Mucosa of stomach (tissue), 1 donor: ENCODE results near the gene CHIA.
"Not testable (repeated sequence)": the region's sequence is repeated elsewhere in the genome, so short reads cannot be mapped to it uniquely, and the experiment has no call there.

Experiments used
- H3K27me3 ChIP-seq: one replicate; pipeline ENCODE4 v1.7.0; 2013; ENCODE audit warnings: mild to moderate bottlenecking, low read length; ENCODE audit not compliant: control insufficient read depth, insufficient read depth
- H3K36me3 ChIP-seq: one replicate; pipeline ENCODE4 v1.7.0; 2013; ENCODE audit warnings: low read length; ENCODE audit not compliant: control insufficient read depth, insufficient read depth
- H3K4me1 ChIP-seq: one replicate; pipeline ENCODE4 v1.7.0; 2013; ENCODE audit warnings: mild to moderate bottlenecking, low read length; ENCODE audit not compliant: control insufficient read depth, insufficient read depth
- H3K4me3 ChIP-seq: one replicate; pipeline ENCODE4 v1.7.0; 2013; ENCODE audit warnings: low read length
- H3K9ac ChIP-seq: one replicate; pipeline ENCODE4 v1.7.0; 2013; ENCODE audit warnings: mild to moderate bottlenecking, low read length, moderate library complexity
- H3K9me3 ChIP-seq: one replicate; pipeline ENCODE4 v1.7.0; 2013; ENCODE audit warnings: mild to moderate bottlenecking, low read length, moderate library complexity; ENCODE audit not compliant: control insufficient read depth
- donor health status: Pancreatic carcinoma.

The CHIA gene

GRCh38 chr1:111289371-111289770, 1.3 kb upstream of the CHIA start:
- Histone ChIP-seq H3K36me3 (no peaks in the 10 kb centered on the region), H3K4me1 (no peaks in the 10 kb centered on the region)

GRCh38 chr1:111290104-111290503, 547 bp upstream of the CHIA start:
- no peak overlapping the region for H3K4me3 ChIP-seq
- H3K27me3 ChIP-seq = no peaks in the 10 kb centered on the region
- H3K36me3 ChIP-seq = no peaks in the 10 kb centered on the region
- no peak overlapping the region for H3K9ac ChIP-seq
- no peaks in the 10 kb centered on the region for H3K9me3 ChIP-seq
- H3K4me1 ChIP-seq = no peaks in the 10 kb centered on the region

More at GRCh38 chr1:111289371-111289770, 1.3 kb upstream of the CHIA start:
- no peak overlapping the region for H3K4me3 ChIP-seq
- H3K27me3 ChIP-seq = no peaks in the 10 kb centered on the region
- H3K9me3 ChIP-seq = no peaks in the 10 kb centered on the region
- H3K9ac ChIP-seq = no peak overlapping the region

- no peaks in the 10 kb centered on the region for H3K36me3 ChIP-seq
- no peaks in the 10 kb centered on the region for H3K27me3 ChIP-seq
- H3K4me1 ChIP-seq = no peaks in the 10 kb centered on the region
- no peak overlapping the region for H3K9ac ChIP-seq
- H3K9me3 ChIP-seq = no peaks in the 10 kb centered on the region
- H3K4me3 ChIP-seq = no peak overlapping the region
Observed at GRCh38 chr1:111294390-111294789, 3.7 kb downstream of the CHIA start.

- H3K4me1 ChIP-seq = no peaks in the 10 kb centered on the region
- no peak overlapping the region for H3K4me3 ChIP-seq
- no peaks in the 10 kb centered on the region for H3K9me3 ChIP-seq
- no peak overlapping the region for H3K9ac ChIP-seq
- no peaks in the 10 kb centered on the region for H3K27me3 ChIP-seq
- H3K36me3 ChIP-seq = no peaks in the 10 kb centered on the region
Observed at GRCh38 chr1:111302374-111302773, 11.7 kb downstream of the CHIA start.

GRCh38 chr1:111309690-111310089, 19.0 kb downstream of the CHIA start:
- Histone ChIP-seq H3K4me3 (no peak overlapping the region), H3K4me1 (no peaks in the 10 kb centered on the region), H3K36me3 (no peaks in the 10 kb centered on the region), H3K27me3 (no peaks in the 10 kb centered on the region), H3K9ac (no peak overlapping the region), H3K9me3 (no peaks in the 10 kb centered on the region)

- no peaks in the 10 kb centered on the region for H3K36me3 ChIP-seq
- no peaks in the 10 kb centered on the region for H3K9me3 ChIP-seq
- no peak overlapping the region for H3K4me3 ChIP-seq
- H3K27me3 ChIP-seq = no peaks in the 10 kb centered on the region
- no peaks in the 10 kb centered on the region for H3K4me1 ChIP-seq
- H3K9ac ChIP-seq = no peak overlapping the region
Observed at GRCh38 chr1:111318523-111318922, 27.9 kb downstream of the CHIA start.

GRCh38 chr1:111320066-111320879, 29.6 kb downstream of the CHIA start:
- Histone ChIP-seq H3K4me3 (no peak overlapping the region), H3K9ac (no peak overlapping the region), H3K9me3 (no peaks in the 10 kb centered on the region), H3K4me1 (no peaks in the 10 kb centered on the region), H3K36me3 (no peaks in the 10 kb centered on the region), H3K27me3 (no peaks in the 10 kb centered on the region)

- Histone ChIP-seq H3K4me3 (no peak overlapping the region), H3K9me3 (no peaks in the 10 kb centered on the region), H3K4me1 (no peaks in the 10 kb centered on the region), H3K36me3 (no peaks in the 10 kb centered on the region), H3K27me3 (no peaks in the 10 kb centered on the region), H3K9ac (no peak overlapping the region)
Observed at GRCh38 chr1:111323231-111323630, 32.6 kb downstream of the CHIA start.

GRCh38 chr1:111332190-111332589, 41.5 kb downstream of the CHIA start:
- Histone ChIP-seq H3K4me3 (no peak overlapping the region), H3K4me1 (no peaks in the 10 kb centered on the region), H3K27me3 (no peaks in the 10 kb centered on the region), H3K9ac (no peak overlapping the region), H3K36me3 (no peaks in the 10 kb centered on the region), H3K9me3 (no peaks in the 10 kb centered on the region)

- Histone ChIP-seq H3K4me1 (no peaks in the 10 kb centered on the region), H3K9ac (no peak overlapping the region), H3K27me3 (no peaks in the 10 kb centered on the region), H3K36me3 (no peaks in the 10 kb centered on the region), H3K4me3 (no peak overlapping the region), H3K9me3 (no peaks in the 10 kb centered on the region)
Observed at GRCh38 chr1:111334169-111334568, 43.5 kb downstream of the CHIA start.

- not testable (repeated sequence) for H3K27me3 ChIP-seq, H3K4me3 ChIP-seq, H3K4me1 ChIP-seq, H3K9ac ChIP-seq, H3K36me3 ChIP-seq, H3K9me3 ChIP-seq
Observed at GRCh38 chr1:111335214-111335877, 44.7 kb downstream of the CHIA start.

- not testable (repeated sequence) for H3K36me3 ChIP-seq, H3K4me3 ChIP-seq, H3K9me3 ChIP-seq, H3K4me1 ChIP-seq, H3K27me3 ChIP-seq, H3K9ac ChIP-seq
Observed at GRCh38 chr1:111338849-111339248, 48.2 kb downstream of the CHIA start.
